HL-60 (cell line): ENCODE data around the gene CYP4F2.
"Not testable (repeated sequence)": the region's sequence is repeated elsewhere in the genome, so short reads cannot be mapped to it uniquely, and the experiment has no call there.

Experiments used
- DNase-seq, 2 experiments: peaks; one replicate each; pipeline ENCODE4 v3.0.0-alpha.2; 2010 to 2020; ENCODE audit warnings: low read depth in 1 of 2, low spot score in 1 of 2
- H3K27ac ChIP-seq: fragments of 250-450 bp; sonication (Bioruptor Pico); replicated peaks from 2 replicates; pipeline ENCODE4 v1.5.1; 2020; ENCODE audit warnings: mild to moderate bottlenecking, moderate library complexity
- H3K27me3 ChIP-seq: fragments of 250-450 bp; sonication (Bioruptor Pico); 2 replicates; pipeline ENCODE4 v1.5.1; 2021; ENCODE audit warnings: mild to moderate bottlenecking, moderate library complexity; ENCODE audit not compliant: insufficient read depth, poor library complexity, severe bottlenecking
- H3K4me3 ChIP-seq: replicated peaks from 2 replicates; pipeline ENCODE4 v1.5.1; 2011; ENCODE audit warnings: mild to moderate bottlenecking, control low read depth, low read length; ENCODE audit not compliant: insufficient read depth
- GABPA ChIP-seq: IDR thresholded peaks from 2 replicates; pipeline ENCODE4 v1.6.1; 2012; ENCODE audit warnings: low read depth
- POLR2AphosphoS5 ChIP-seq: IDR thresholded peaks from 2 replicates; pipeline ENCODE4 v1.6.1; 2012; ENCODE audit warnings: low read depth
- SPI1 ChIP-seq: IDR thresholded peaks from 2 replicates; pipeline ENCODE4 v1.6.1; 2012; ENCODE audit warnings: low read depth, mild to moderate bottlenecking, borderline replicate concordance
- TF ChIP-seq, protein P1 (sequence below): IDR thresholded peaks from one replicate; pipeline ENCODE4 v1.5.1; 2011; ENCODE audit warnings: low read length, control low read depth, inconsistent platforms; ENCODE audit not compliant: insufficient read depth
- TF ChIP-seq, protein P2 (sequence below): IDR thresholded peaks from 2 replicates; pipeline ENCODE4 v1.6.1; 2012; ENCODE audit warnings: low read depth; ENCODE audit not compliant: insufficient replicate concordance

Gene CYP4F2

DNA sequence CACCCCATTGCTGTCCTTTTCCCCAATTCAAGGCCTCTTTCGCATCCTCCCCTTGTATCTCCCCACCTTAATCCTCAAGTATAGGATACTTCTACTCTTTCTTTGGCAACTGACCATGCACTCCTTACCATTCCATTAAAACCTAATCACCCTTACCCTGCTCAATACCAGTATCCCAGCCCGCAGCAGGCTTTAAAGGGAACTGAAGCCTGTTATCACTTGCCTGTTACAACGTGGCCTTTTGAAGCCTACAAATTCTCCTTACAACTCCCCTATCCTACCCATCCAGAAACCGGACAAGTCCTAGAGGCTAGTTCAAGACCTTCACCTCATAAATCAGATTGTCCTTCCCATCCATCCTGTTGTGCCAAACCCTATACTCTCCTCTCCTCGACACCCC lies 66.2 kb downstream of the CYP4F2 start:
- no peak for DNase-seq
- Histone ChIP-seq H3K27ac (no peak overlapping the region), H3K4me3 (no peak overlapping the region), H3K27me3 (no peaks in the 10 kb centered on the region)
- TF ChIP-seq, protein P1, sequence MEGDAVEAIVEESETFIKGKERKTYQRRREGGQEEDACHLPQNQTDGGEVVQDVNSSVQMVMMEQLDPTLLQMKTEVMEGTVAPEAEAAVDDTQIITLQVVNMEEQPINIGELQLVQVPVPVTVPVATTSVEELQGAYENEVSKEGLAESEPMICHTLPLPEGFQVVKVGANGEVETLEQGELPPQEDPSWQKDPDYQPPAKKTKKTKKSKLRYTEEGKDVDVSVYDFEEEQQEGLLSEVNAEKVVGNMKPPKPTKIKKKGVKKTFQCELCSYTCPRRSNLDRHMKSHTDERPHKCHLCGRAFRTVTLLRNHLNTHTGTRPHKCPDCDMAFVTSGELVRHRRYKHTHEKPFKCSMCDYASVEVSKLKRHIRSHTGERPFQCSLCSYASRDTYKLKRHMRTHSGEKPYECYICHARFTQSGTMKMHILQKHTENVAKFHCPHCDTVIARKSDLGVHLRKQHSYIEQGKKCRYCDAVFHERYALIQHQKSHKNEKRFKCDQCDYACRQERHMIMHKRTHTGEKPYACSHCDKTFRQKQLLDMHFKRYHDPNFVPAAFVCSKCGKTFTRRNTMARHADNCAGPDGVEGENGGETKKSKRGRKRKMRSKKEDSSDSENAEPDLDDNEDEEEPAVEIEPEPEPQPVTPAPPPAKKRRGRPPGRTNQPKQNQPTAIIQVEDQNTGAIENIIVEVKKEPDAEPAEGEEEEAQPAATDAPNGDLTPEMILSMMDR = no peak
- TF ChIP-seq POLR2AphosphoS5 (no peak), SPI1 (no peak), GABPA (no peak)
- TF ChIP-seq, protein P2, sequence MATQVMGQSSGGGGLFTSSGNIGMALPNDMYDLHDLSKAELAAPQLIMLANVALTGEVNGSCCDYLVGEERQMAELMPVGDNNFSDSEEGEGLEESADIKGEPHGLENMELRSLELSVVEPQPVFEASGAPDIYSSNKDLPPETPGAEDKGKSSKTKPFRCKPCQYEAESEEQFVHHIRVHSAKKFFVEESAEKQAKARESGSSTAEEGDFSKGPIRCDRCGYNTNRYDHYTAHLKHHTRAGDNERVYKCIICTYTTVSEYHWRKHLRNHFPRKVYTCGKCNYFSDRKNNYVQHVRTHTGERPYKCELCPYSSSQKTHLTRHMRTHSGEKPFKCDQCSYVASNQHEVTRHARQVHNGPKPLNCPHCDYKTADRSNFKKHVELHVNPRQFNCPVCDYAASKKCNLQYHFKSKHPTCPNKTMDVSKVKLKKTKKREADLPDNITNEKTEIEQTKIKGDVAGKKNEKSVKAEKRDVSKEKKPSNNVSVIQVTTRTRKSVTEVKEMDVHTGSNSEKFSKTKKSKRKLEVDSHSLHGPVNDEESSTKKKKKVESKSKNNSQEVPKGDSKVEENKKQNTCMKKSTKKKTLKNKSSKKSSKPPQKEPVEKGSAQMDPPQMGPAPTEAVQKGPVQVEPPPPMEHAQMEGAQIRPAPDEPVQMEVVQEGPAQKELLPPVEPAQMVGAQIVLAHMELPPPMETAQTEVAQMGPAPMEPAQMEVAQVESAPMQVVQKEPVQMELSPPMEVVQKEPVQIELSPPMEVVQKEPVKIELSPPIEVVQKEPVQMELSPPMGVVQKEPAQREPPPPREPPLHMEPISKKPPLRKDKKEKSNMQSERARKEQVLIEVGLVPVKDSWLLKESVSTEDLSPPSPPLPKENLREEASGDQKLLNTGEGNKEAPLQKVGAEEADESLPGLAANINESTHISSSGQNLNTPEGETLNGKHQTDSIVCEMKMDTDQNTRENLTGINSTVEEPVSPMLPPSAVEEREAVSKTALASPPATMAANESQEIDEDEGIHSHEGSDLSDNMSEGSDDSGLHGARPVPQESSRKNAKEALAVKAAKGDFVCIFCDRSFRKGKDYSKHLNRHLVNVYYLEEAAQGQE = no peak

DNA sequence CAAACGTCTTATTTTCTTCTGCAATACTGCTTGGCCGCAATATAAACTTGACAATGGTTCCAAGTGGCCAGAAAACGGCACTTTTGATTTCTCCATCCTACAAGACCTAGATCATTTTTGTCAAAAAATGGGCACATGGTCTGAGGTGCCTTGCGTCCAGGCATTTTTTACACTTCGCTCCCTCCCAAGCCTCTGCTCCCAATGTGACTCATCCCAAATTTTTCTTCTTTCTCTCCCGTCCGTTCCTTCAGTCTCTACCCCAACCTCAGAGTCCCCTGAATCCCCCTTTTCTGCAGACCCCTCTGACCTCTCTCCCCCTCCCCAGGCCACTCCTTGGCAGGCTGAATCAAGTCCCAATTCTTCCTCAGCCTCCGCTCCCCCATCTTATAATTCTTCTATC lies 68.1 kb downstream of the CYP4F2 start:
- Histone ChIP-seq H3K27ac (no peak overlapping the region), H3K27me3 (no peaks in the 10 kb centered on the region), H3K4me3 (no peak overlapping the region)
- DNase-seq = no peak
- TF ChIP-seq, protein P1 = no peak
- no peak for TF ChIP-seq SPI1
- no peak for TF ChIP-seq POLR2AphosphoS5

DNA sequence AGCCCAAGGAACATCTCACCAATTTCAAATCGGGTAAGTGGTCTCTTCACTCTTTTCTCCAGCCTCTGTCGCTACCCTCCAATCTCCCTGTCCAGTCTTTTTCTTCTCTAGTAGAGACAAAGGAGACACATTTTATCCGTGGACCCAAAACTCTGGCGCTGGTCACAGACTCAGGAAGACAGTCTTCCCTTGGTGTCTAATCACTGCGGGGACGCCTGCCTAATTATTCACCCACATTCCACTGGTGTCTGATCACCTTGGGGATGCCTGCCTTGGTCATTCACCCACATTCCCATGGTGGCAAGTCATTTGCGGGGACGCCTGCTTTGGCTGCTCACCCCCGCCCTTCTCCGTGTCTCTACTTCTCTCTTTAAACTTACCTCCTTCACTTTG lies 68.6 kb downstream of the CYP4F2 start:
- no peak for TF ChIP-seq POLR2AphosphoS5
- TF ChIP-seq GABPA = no peak
- TF ChIP-seq, protein P1 = no peak
- no peak for TF ChIP-seq SPI1
- TF ChIP-seq, protein P2 = no peak
- no peaks in the 10 kb centered on the region for H3K27me3 ChIP-seq
- DNase-seq = no peak
- H3K4me3 ChIP-seq = no peak overlapping the region
- no peak overlapping the region for H3K27ac ChIP-seq

DNA sequence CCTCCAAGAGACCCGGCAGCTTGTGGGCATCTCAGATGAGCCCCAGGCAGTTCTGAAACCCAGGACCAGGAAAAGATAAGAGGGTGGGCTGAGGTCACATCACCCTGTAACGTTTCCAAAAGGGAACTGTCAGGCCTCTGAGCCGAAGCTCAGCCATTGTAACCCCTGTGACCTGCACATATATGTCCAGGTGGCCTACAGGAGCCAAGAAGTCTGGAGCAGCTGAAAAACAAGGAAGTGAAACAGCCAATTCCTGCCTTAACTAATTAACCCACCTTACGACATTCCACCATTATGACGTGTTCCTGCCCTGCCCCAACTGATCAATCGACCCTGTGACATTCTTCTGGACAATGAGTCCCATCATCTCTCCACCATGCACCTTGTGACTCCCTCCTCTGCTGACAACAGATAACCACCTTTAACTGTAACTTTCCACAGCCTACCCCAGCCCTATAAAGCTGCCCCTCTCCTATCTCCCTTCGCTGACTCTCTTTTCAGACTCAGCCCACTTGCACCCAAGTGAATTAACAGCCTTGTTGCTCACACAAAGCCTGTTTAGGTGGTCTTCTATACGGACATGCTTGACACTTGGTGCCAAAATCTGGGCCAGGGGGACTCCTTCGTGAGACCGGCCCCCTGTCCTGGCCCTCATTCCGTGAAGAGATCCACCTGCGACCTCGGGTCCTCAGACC lies 69.1 kb downstream of the CYP4F2 start:
- H3K27me3 ChIP-seq, H3K4me3 ChIP-seq, DNase-seq, H3K27ac ChIP-seq: not testable (repeated sequence)
